ENCODE data around the gene ITGB8. TPM values are rescaled to one million over a fixed set of nuclear protein-coding genes. Genes with fewer than 3 reads are reported as not detected.

The ITGB8 gene
- total and polyA plus RNA-seq, 2 experiments from 2014 or later: 0.71 to 3.0 TPM

GRCh38 chr7:20310301-20310700, 20.4 kb upstream of the ITGB8 start:
- Histone ChIP-seq H4K20me1 (replicated peaks; ENCODE audit: insufficient read depth) (no peaks in the 10 kb centered on the region), H3K9me2 (ENCODE audit: insufficient read depth) (no peaks in the 10 kb centered on the region), H2AFZ (no peak overlapping the region), H3K4me1 (ENCODE audit: insufficient read depth) (peaks cover 21% of the 10 kb centered on the region), H3K79me2 (replicated peaks; ENCODE audit: insufficient read depth) (no peaks in the 10 kb centered on the region), H3F3A (replicated peaks; ENCODE audit: low read depth) (no peaks in the 10 kb centered on the region), H3K4me3 (no peak overlapping the region), H3K4me2 (no peak overlapping the region), H3K27me3 (ENCODE audit: insufficient read depth) (no peaks in the 10 kb centered on the region), H3K36me3 (ENCODE audit: insufficient read depth) (no peaks in the 10 kb centered on the region), H3K27ac (ENCODE audit: low read depth) (no peak overlapping the region)
- H3K36me3 Mint-ChIP-seq (ENCODE audit: low read depth): no peaks in the 10 kb centered on the region
- TF ChIP-seq REST (IDR thresholded peaks at IDR 0.05; ENCODE audit: unreplicated experiment): no peak
- no peak for TF ChIP-seq EZH2 (IDR thresholded peaks at IDR 0.05; ENCODE audit: low read depth, unreplicated experiment)
- DNase-seq (ENCODE audit: low spot score): no peak
- ATAC-seq: no peak
- peaks cover 23% of the 10 kb centered on the region for H3K4me1 Mint-ChIP-seq
- no peak overlapping the region for H3K27ac Mint-ChIP-seq
- no peaks in the 10 kb centered on the region for H3K27me3 Mint-ChIP-seq (ENCODE audit: insufficient read depth, low read depth, poor library complexity)
- no peak overlapping the region for H3K4me3 Mint-ChIP-seq
- no peaks in the 10 kb centered on the region for H3K9me3 Mint-ChIP-seq

- no peaks in the 10 kb centered on the region for H3K27me3 Mint-ChIP-seq (ENCODE audit: insufficient read depth, low read depth, poor library complexity)
- peak; percentile 42 for DNase-seq (ENCODE audit: low spot score)
- no peak overlapping the region for H3K4me2 ChIP-seq
- H3K4me3 Mint-ChIP-seq: no peak overlapping the region
- no peak overlapping the region for H3K27ac Mint-ChIP-seq
- H2AFZ ChIP-seq: no peak overlapping the region
- no peaks in the 10 kb centered on the region for H3K9me3 Mint-ChIP-seq
- H3K4me1 ChIP-seq (ENCODE audit: insufficient read depth): peaks cover 20% of the 10 kb centered on the region
- H3K27ac ChIP-seq (ENCODE audit: low read depth): no peak overlapping the region
- no peaks in the 10 kb centered on the region for H3K36me3 ChIP-seq (ENCODE audit: insufficient read depth)
- no peaks in the 10 kb centered on the region for H3K36me3 Mint-ChIP-seq (ENCODE audit: low read depth)
- no peak overlapping the region for H3K4me3 ChIP-seq
- no peaks in the 10 kb centered on the region for H4K20me1 ChIP-seq (replicated peaks; ENCODE audit: insufficient read depth)
- H3K9me2 ChIP-seq (ENCODE audit: insufficient read depth): no peaks in the 10 kb centered on the region
- H3K79me2 ChIP-seq (replicated peaks; ENCODE audit: insufficient read depth): no peaks in the 10 kb centered on the region
- ATAC-seq: no peak
- no peaks in the 10 kb centered on the region for H3K27me3 ChIP-seq (ENCODE audit: insufficient read depth)
- no peaks in the 10 kb centered on the region for H3F3A ChIP-seq (replicated peaks; ENCODE audit: low read depth)
- TF ChIP-seq ZNF331 (CRISPR knock-in tag; IDR thresholded peaks at IDR 0.05; ENCODE audit: low read depth): no peak
- peak in 1 of 2 experiments; percentile 67 for TF ChIP-seq CTCF (conservative IDR thresholded peaks at IDR 0.05; ENCODE audit: low read depth in 2 of 2)
- H3K4me1 Mint-ChIP-seq: peaks cover 23% of the 10 kb centered on the region
Observed at GRCh38 chr7:20310963-20311742, 19.5 kb upstream of the ITGB8 start.

Data from GM23338 (cell line).